GM23338 (cell line): Measurements from ENCODE around the gene TMC1. TPM values are rescaled to one million over a fixed set of nuclear protein-coding genes. Genes with fewer than 3 reads are reported as not detected.

Experiments used
- ATAC-seq: fragments of 200-7000 bp; cut with Tn5 transposase; 3 replicates; pipeline ENCODE4 v1.9.1; 2020
- DNase-seq: peaks from one replicate; pipeline ENCODE4 v3.0.0-alpha.2; 2015; ENCODE audit warnings: low spot score
- H2AFZ ChIP-seq: fragments of 200-600 bp; sonication (generic); 2 replicates; pipeline ENCODE4 v1.8.0; 2016; ENCODE audit warnings: antibody characterized with exemption, mild to moderate bottlenecking, moderate library complexity
- H3F3A ChIP-seq: fragments of 200-600 bp; sonication (generic); replicated peaks from 2 replicates; pipeline ENCODE4 v1.8.0; 2017; ENCODE audit warnings: antibody characterized with exemption, mixed run types, low read depth
- H3K27ac ChIP-seq: fragments of 200-600 bp; sonication (generic); 2 replicates; pipeline ENCODE4 v1.6.1; 2016; ENCODE audit warnings: low read depth
- H3K27me3 ChIP-seq: fragments of 200-600 bp; sonication (generic); 2 replicates; pipeline ENCODE4 v1.8.0; 2016; ENCODE audit warnings: mild to moderate bottlenecking, mixed run types, moderate library complexity; ENCODE audit not compliant: insufficient read depth
- H3K36me3 ChIP-seq: fragments of 200-600 bp; sonication (generic); 2 replicates; pipeline ENCODE4 v1.8.0; 2016; ENCODE audit warnings: mild to moderate bottlenecking; ENCODE audit not compliant: insufficient read depth
- H3K4me1 ChIP-seq: fragments of 200-600 bp; sonication (generic); 2 replicates; pipeline ENCODE4 v1.8.0; 2016; ENCODE audit warnings: mild to moderate bottlenecking, moderate library complexity; ENCODE audit not compliant: insufficient read depth
- H3K4me2 ChIP-seq: fragments of 200-600 bp; sonication (generic); 2 replicates; pipeline ENCODE4 v1.7.1; 2017; ENCODE audit warnings: mixed run types
- H3K4me3 ChIP-seq: fragments of 200-600 bp; sonication (generic); 2 replicates; pipeline ENCODE4 v1.6.1; 2016; ENCODE audit warnings: mixed run types
- H3K79me2 ChIP-seq: fragments of 200-600 bp; sonication (generic); replicated peaks from 2 replicates; pipeline ENCODE4 v1.8.0; 2017; ENCODE audit warnings: mild to moderate bottlenecking; ENCODE audit not compliant: insufficient read depth
- H3K9me2 ChIP-seq: fragments of 200-600 bp; sonication (generic); 2 replicates; pipeline ENCODE4 v1.8.0; 2017; ENCODE audit not compliant: insufficient read depth
- H4K20me1 ChIP-seq: fragments of 200-600 bp; sonication (generic); replicated peaks from 2 replicates; pipeline ENCODE4 v1.8.0; 2017; ENCODE audit warnings: mild to moderate bottlenecking; ENCODE audit not compliant: insufficient read depth
- H3K27ac Mint-ChIP-seq: 2 replicates; pipeline ENCODE4 v1.8.0; 2020; ENCODE audit warnings: inconsistent platforms, mild to moderate bottlenecking, moderate library complexity, mixed read lengths
- H3K27me3 Mint-ChIP-seq: 3 replicates; pipeline ENCODE4 v1.8.0; 2022; ENCODE audit warnings: low read depth, mild to moderate bottlenecking, moderate library complexity, mixed read lengths, inconsistent platforms; ENCODE audit not compliant: insufficient read depth, poor library complexity
- H3K36me3 Mint-ChIP-seq: 3 replicates; pipeline ENCODE4 v1.8.0; 2021; ENCODE audit warnings: low read depth, mild to moderate bottlenecking, inconsistent platforms, moderate library complexity, mixed read lengths
- H3K4me1 Mint-ChIP-seq: 3 replicates; pipeline ENCODE4 v1.8.0; 2020; ENCODE audit warnings: mild to moderate bottlenecking, inconsistent platforms, mixed read lengths
- H3K4me3 Mint-ChIP-seq: 3 replicates; pipeline ENCODE4 v1.8.0; 2021; ENCODE audit warnings: moderate library complexity, mild to moderate bottlenecking, inconsistent platforms, mixed read lengths
- H3K9me3 Mint-ChIP-seq: 3 replicates; pipeline ENCODE4 v1.8.0; 2020; ENCODE audit warnings: moderate library complexity, mild to moderate bottlenecking, inconsistent platforms, mixed read lengths
- JUNB ChIP-seq: IDR thresholded peaks from one replicate; pipeline ENCODE4 v1.6.1; 2016; ENCODE audit warnings: antibody characterized with exemption; ENCODE audit not compliant: unreplicated experiment
- NANOG ChIP-seq: IDR thresholded peaks from 2 replicates; pipeline ENCODE4 v1.6.1; 2016; ENCODE audit warnings: antibody characterized with exemption, borderline replicate concordance
- ZNF114 ChIP-seq: fragments of 250-450 bp; sonication (Bioruptor Pico); IDR thresholded peaks from 2 replicates; pipeline ENCODE4 v1.5.0; 2020; ENCODE audit warnings: mild to moderate bottlenecking, moderate library complexity
- ZNF331 ChIP-seq: fragments of 250-450 bp; sonication (Bioruptor Pico); IDR thresholded peaks from 2 replicates; pipeline ENCODE4 v1.5.0; 2020; ENCODE audit warnings: low read depth, mild to moderate bottlenecking, moderate library complexity
- polyA plus RNA-seq: library from polyadenylated mRNA; unstranded; fragments of >200 nt; fragmentation: Nextera tagmentation; extraction: Ambion mirVana; gene quantifications from 2 replicates; pipeline ENCODE4 v1.2.1, GENCODE V29; 2016
- total RNA-seq: library from RNA; depleted of rRNA; stranded (reverse); fragments of >200 nt; shearing (Covaris generic); gene quantifications from 2 replicates; pipeline ENCODE4 v1.2.3, GENCODE V29; 2014
- TF ChIP-seq, protein P1 (sequence below): fragments of 250-450 bp; sonication (Bioruptor Pico); IDR thresholded peaks from 2 replicates; pipeline ENCODE4 v1.5.0; 2020; ENCODE audit warnings: mild to moderate bottlenecking, moderate library complexity
- TF ChIP-seq, protein P2 (sequence below): IDR thresholded peaks from one replicate; pipeline ENCODE4 v1.6.1; 2018; ENCODE audit warnings: antibody characterized with exemption; ENCODE audit not compliant: unreplicated experiment

Gene TMC1
- total and polyA plus RNA-seq, 2 experiments from 2014 or later: 0.61 to 1.2 TPM

DNA sequence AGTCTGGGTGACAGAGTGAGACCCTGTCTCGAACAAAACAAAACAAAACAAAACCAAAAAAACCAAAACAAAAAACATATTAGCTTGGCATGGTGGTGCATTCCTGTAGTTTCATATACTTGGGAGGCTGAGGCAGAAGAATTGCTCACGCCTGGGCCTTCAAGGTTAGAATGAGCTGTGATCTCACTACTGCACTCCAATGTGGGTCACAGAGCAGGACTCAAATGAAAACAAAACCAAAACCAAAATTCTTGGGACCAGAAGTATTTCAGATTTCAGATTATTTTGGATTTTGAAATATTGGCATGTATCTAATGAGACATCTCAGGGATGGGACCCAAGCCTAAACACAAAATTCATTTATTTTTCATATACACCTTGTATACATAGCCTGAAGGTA lies 80.2 kb downstream of the TMC1 start (continued):
- TF ChIP-seq, protein P1, sequence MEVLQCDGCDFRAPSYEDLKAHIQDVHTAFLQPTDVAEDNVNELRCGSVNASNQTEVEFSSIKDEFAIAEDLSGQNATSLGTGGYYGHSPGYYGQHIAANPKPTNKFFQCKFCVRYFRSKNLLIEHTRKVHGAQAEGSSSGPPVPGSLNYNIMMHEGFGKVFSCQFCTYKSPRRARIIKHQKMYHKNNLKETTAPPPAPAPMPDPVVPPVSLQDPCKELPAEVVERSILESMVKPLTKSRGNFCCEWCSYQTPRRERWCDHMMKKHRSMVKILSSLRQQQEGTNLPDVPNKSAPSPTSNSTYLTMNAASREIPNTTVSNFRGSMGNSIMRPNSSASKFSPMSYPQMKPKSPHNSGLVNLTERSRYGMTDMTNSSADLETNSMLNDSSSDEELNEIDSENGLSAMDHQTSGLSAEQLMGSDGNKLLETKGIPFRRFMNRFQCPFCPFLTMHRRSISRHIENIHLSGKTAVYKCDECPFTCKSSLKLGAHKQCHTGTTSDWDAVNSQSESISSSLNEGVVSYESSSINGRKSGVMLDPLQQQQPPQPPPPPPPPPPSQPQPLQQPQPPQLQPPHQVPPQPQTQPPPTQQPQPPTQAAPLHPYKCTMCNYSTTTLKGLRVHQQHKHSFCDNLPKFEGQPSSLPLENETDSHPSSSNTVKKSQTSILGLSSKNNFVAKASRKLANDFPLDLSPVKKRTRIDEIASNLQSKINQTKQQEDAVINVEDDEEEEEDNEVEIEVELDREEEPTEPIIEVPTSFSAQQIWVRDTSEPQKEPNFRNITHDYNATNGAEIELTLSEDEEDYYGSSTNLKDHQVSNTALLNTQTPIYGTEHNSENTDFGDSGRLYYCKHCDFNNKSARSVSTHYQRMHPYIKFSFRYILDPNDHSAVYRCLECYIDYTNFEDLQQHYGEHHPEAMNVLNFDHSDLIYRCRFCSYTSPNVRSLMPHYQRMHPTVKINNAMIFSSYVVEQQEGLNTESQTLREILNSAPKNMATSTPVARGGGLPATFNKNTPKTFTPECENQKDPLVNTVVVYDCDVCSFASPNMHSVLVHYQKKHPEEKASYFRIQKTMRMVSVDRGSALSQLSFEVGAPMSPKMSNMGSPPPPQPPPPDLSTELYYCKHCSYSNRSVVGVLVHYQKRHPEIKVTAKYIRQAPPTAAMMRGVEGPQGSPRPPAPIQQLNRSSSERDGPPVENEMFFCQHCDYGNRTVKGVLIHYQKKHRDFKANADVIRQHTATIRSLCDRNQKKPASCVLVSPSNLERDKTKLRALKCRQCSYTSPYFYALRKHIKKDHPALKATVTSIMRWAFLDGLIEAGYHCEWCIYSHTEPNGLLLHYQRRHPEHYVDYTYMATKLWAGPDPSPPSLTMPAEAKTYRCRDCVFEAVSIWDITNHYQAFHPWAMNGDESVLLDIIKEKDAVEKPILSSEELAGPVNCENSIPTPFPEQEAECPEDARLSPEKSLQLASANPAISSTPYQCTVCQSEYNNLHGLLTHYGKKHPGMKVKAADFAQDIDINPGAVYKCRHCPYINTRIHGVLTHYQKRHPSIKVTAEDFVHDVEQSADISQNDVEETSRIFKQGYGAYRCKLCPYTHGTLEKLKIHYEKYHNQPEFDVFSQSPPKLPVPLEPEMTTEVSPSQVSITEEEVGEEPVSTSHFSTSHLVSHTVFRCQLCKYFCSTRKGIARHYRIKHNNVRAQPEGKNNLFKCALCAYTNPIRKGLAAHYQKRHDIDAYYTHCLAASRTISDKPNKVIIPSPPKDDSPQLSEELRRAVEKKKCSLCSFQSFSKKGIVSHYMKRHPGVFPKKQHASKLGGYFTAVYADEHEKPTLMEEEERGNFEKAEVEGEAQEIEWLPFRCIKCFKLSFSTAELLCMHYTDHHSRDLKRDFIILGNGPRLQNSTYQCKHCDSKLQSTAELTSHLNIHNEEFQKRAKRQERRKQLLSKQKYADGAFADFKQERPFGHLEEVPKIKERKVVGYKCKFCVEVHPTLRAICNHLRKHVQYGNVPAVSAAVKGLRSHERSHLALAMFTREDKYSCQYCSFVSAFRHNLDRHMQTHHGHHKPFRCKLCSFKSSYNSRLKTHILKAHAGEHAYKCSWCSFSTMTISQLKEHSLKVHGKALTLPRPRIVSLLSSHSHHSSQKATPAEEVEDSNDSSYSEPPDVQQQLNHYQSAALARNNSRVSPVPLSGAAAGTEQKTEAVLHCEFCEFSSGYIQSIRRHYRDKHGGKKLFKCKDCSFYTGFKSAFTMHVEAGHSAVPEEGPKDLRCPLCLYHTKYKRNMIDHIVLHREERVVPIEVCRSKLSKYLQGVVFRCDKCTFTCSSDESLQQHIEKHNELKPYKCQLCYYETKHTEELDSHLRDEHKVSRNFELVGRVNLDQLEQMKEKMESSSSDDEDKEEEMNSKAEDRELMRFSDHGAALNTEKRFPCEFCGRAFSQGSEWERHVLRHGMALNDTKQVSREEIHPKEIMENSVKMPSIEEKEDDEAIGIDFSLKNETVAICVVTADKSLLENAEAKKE (CRISPR knock-in tag): no peak
- no peak for TF ChIP-seq ZNF114 (CRISPR knock-in tag)
- TF ChIP-seq, protein P2, sequence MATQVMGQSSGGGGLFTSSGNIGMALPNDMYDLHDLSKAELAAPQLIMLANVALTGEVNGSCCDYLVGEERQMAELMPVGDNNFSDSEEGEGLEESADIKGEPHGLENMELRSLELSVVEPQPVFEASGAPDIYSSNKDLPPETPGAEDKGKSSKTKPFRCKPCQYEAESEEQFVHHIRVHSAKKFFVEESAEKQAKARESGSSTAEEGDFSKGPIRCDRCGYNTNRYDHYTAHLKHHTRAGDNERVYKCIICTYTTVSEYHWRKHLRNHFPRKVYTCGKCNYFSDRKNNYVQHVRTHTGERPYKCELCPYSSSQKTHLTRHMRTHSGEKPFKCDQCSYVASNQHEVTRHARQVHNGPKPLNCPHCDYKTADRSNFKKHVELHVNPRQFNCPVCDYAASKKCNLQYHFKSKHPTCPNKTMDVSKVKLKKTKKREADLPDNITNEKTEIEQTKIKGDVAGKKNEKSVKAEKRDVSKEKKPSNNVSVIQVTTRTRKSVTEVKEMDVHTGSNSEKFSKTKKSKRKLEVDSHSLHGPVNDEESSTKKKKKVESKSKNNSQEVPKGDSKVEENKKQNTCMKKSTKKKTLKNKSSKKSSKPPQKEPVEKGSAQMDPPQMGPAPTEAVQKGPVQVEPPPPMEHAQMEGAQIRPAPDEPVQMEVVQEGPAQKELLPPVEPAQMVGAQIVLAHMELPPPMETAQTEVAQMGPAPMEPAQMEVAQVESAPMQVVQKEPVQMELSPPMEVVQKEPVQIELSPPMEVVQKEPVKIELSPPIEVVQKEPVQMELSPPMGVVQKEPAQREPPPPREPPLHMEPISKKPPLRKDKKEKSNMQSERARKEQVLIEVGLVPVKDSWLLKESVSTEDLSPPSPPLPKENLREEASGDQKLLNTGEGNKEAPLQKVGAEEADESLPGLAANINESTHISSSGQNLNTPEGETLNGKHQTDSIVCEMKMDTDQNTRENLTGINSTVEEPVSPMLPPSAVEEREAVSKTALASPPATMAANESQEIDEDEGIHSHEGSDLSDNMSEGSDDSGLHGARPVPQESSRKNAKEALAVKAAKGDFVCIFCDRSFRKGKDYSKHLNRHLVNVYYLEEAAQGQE: no peak

DNA sequence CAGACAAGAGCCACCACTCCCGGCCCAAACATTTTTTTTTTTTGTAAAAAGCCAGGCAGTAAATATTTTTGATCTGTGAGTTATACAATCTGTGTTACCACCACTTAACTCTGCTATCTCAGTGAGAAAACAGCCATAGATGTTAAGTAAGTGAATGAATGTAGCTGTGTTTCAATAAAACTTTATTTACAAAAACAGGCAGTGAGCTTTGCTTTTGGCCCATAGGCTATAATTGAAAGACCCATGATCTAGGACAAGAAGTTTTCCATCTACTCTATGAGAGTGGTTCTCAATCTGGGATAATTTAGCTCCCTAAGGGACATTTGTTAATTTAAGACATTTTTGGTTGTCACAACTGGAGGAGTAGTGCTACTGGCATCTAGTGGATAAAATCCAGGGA lies 91.0 kb downstream of the TMC1 start:
- H3K4me1 Mint-ChIP-seq: no peaks in the 10 kb centered on the region; the same call in 2 of the 3 replicates
- H3K27ac Mint-ChIP-seq: no peak overlapping the region
- Histone ChIP-seq H3K4me1 (no peaks in the 10 kb centered on the region), H3F3A (no peaks in the 10 kb centered on the region), H3K4me2 (no peak overlapping the region), H4K20me1 (no peaks in the 10 kb centered on the region), H3K9me2 (peaks cover 11% of the 10 kb centered on the region), H3K79me2 (no peaks in the 10 kb centered on the region), H3K4me3 (no peak overlapping the region), H3K27me3 (no peaks in the 10 kb centered on the region), H3K27ac (no peak overlapping the region), H2AFZ (peak overlapping the region; percentile 63; the same call in 1 of the 2 replicates), H3K36me3 (no peaks in the 10 kb centered on the region)
- no peaks in the 10 kb centered on the region for H3K36me3 Mint-ChIP-seq
- H3K9me3 Mint-ChIP-seq: no peaks in the 10 kb centered on the region; the same call in 1 of the 3 replicates
- no peak overlapping the region for H3K4me3 Mint-ChIP-seq
- DNase-seq (no peak), ATAC-seq (no peak)
- H3K27me3 Mint-ChIP-seq: peaks cover 2% of the 10 kb centered on the region
- TF ChIP-seq, protein P2: no peak
- no peak for TF ChIP-seq JUNB
- no peak for TF ChIP-seq NANOG
- TF ChIP-seq ZNF331 (CRISPR knock-in tag): no peak
